ENCODE measurements around the gene ERN1.
"Not testable (repeated sequence)": the region's sequence is repeated elsewhere in the genome, so short reads cannot be mapped to it uniquely, and the experiment has no call there.

Gene ERN1

DNA sequence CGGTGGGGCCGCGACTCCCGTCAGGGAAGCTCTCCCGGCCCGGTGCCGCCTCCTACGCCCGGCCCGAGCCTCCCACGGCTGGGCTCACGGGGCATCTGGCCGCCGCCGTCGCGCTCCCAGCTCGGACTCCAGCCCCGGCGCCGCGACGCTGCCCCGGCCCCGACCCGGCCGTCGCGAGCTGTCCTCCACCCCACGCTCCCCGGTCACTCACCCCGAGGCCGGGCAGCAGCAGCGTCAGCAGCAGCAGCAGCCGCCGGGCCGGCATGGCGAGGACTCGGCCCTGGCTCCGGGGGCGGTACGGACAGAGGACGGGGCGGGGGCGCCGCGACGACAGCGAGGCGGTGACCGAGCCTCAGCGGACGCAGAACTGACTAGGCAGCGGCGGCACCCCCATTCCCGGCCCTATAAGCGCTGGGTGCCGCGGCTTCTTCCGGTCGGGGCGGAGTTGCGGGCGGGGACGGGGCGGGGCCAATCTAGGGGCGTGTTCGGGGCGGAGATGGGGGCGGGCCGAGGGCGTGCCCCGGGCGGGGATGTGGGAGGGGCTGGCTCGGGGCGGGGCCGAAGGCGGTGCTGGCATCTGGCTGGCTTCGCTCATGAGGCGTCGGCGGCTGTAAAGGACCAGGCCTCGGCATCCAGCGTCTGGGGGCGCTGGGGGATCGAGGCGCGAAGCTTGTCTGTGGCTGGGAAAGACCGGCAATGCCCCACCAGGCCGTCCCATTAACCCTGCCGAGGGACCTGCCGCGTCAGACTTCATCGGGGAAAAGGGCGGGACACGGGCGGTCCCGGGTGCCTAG lies at the start of gene ERN1:
Gene ERN1 (minus strand): TSS at position 380 of the 794 bp plus-strand sequence. CDS start 115 bp downstream, at position 265.
- DNase-seq = peak; percentile 96

- DNase-seq = not testable (repeated sequence)
These were observed 49.1 kb upstream of the ERN1 start for GRCh38 chr17:64179024-64179423.

GRCh38 chr17:64178011-64178825 lies 48.3 kb upstream of the ERN1 start:
- DNase-seq = no peak

DNA sequence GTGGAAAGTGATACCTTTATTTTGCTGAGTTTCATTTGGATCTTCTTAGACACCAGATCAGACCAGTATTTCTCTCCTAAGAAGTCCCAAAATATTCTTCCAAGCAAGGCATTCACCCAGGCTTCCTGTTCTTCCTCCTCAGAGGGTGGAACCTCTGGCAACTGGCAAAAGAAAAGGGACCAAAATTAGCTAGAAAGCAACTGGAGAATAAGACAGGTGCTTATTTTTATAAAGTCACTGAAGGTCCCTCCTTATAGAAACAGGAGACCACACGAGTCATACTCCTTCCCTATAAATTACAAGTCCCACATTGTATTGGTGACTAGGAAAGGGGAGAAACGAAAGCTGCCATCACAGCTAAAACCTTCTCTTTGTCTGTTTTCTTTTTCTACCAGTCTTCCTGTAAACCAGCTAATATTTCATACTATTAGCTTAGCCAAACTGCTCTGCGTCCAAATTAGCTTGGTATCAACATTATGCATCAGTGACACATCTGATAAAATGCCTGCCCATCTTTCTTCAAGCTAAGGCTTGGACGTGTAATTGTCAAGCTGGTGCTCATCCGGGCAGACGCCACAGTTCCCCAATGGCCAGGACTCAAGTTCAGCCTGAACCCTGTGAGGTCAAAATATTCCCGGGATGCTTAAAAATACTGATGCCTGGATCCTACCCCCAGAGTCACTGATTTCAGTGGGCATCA lies 47.5 kb upstream of the ERN1 start:
- DNase-seq = no peak

- DNase-seq = no peak
These were observed 46.6 kb upstream of the ERN1 start for GRCh38 chr17:64176556-64176955.

DNA sequence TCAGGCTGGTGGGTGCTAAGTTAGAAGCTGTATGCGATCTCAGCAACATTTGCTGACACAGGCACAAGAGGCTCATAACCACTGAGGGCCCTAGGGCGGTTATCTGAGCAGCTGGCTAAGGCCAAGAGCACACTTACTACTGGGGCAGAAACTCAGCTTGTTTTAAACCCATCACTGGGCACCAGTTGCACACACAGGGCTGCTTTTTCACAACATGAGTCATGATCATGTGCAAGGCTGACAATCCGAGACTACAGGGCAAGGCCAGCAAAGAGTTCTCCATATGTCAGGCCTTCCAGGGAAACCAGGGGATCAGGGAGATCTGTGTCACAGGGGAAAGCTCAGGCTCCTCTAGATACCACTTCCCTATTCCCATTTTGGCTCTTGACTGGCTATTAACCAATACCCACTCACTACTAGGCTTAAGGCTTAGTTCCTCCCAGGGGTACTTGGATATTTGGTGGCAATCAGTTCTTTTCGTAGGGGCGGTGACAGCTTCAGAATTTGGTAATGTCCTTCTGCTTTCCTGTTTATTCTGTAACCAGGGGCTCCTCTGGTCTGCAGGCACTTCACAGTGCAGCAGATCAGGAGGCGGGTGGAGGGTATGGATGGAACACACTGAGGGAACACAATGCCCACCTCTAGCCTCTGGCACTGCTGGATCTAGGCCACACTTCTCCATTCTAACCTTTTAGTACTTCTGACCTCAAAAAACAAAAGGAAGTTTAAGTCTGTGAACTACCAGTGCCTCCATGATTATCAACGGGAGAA lies 44.9 kb upstream of the ERN1 start:
- peak; percentile 29 for DNase-seq

DNA sequence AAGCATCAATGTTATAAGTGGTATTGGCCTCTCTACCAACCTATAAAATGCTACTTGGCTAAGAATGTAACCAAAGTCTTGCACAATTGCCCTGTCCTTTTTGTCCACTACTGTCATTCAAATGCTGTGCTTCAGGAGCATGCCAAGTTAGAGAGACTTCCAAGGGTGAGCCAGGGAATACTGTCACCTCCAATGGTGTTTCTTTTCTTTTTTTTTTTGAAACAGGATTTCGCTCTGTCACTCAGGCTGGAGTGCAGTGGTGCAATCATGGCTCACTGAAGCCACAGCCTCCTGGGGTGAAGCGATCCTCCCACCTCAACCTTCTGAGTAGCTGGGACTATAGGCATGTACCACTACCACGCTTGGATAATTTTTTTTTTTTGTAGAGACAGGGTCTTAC lies 43.7 kb upstream of the ERN1 start:
- DNase-seq = no peak

DNA sequence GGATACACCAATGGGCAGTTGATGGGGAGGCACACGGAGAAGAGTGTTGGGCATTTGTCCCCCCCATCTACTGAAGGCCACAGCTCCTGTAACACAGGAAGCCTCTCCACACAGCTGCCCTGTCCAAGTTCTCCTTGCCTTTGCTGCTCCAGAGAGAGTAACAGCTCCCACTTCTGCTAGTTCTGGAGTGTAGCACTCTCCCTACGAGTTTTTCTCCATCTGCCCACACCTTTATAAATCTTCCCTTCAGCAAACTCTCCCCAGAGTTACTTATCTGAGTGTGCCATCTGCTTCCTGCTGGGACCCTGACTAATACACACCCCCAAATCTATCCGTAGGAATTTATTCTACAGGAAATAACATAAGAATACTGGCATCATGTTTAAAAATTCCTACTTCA lies 42.6 kb upstream of the ERN1 start:
- no peak for DNase-seq

GRCh38 chr17:64171041-64171440 lies 41.1 kb upstream of the ERN1 start:
- no peak for DNase-seq

- no peak for DNase-seq
These were observed 40.3 kb upstream of the ERN1 start for GRCh38 chr17:64170286-64170685.

GRCh38 chr17:64167666-64168065 lies 37.7 kb upstream of the ERN1 start:
- not testable (repeated sequence) for DNase-seq

GRCh38 chr17:64166876-64167275 lies 36.9 kb upstream of the ERN1 start:
- no peak for DNase-seq

DNA sequence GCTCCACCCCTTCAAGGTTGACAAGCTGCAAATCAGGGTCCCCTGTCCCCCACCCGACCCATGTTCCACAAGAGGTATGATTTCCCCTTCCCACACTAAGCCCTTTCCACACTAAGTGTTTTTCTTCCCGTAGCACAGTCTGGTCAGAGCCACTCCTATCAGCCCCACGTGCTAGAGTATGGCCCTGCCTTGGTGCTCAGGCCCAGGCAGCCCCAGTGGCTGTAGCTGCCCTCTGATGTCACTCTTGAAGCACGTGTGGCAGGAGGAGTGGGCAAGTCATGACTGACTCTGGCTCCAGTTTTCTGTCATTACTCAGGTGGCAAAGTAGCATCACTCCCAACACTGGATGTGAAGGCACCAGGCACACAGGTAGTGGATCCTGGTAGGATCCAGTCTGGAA lies 35.4 kb upstream of the ERN1 start:
- no peak for DNase-seq

GRCh38 chr17:64164596-64165285 lies 34.8 kb upstream of the ERN1 start:
- peak; percentile 94 for DNase-seq

- DNase-seq = no peak
These were observed 33.5 kb upstream of the ERN1 start for GRCh38 chr17:64163468-64163867.

DNA sequence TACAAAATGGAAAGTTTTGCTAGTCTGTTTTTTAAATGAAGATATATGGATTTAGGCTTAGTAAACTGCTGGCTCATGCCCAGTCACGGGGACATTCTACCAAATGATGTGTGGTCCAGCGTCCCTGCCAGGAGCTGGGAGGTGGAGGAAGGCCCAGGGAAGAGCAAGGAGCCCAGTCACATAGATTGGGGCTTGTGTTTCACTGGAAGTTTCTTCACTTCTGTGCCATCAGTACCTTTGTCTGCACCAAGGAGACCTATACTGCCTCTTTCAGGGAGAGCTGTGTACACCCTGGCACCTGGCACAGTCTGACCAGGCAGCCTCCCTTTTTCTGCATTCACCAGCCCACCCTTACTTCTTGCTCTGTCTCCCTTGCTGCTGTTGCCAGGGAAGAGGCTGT lies 32.6 kb upstream of the ERN1 start:
- DNase-seq = no peak

- DNase-seq = peak; percentile 54
These were observed 31.6 kb upstream of the ERN1 start for GRCh38 chr17:64161380-64162176.

- no peak for DNase-seq
These were observed 30.4 kb upstream of the ERN1 start for GRCh38 chr17:64160378-64160777.

DNA sequence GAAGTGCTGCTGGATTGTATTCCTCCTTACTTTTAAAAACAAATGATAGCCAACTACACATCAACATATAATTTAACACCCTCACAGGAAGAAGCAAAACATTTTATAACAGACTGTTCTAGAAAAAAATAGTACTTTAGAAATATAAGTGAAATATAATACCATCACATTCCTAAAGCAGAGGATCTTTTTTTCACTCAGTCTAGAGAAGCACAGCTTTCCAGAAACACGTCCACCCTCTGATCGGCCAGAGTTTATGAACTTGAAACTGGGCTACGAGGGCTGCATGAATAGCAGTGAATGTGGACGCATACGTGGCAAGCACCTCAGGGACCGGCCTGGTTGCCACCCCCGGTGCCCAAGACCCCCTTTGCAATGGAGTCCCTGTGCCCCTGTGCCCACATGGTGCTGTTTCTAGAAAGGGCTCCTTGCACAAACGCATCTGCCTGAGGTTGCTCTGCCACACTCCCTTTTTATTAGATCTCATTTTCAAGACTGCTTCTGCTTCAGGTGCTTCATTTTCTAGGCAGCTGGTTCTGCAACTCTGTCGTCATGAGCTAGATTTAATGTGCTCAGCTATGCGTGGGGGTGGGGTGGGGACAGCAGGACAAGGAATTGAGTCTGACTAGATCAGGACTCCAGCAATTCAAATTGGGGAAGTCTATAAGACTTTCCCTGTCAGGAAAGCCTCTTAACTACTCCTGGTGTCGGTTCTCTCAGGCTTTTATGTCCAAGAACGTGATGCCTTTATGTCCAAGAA lies 29.1 kb upstream of the ERN1 start:
- no peak for DNase-seq

- DNase-seq = no peak
These were observed 28.5 kb upstream of the ERN1 start for GRCh38 chr17:64158406-64158805.

Measured in hematopoietic multipotent progenitor cell treated with erythropoietin and hydrocortisone succinate and interleukin-3 and kit ligand, for 6 days (in vitro differentiated cells).